ENCODE data around the gene RRM1. TPM values are rescaled to one million over a fixed set of nuclear protein-coding genes. Genes with fewer than 3 reads are reported as not detected.

The RRM1 gene
- total RNA-seq, 1 experiment from 2014 or later, result 88.8 TPM

DNA sequence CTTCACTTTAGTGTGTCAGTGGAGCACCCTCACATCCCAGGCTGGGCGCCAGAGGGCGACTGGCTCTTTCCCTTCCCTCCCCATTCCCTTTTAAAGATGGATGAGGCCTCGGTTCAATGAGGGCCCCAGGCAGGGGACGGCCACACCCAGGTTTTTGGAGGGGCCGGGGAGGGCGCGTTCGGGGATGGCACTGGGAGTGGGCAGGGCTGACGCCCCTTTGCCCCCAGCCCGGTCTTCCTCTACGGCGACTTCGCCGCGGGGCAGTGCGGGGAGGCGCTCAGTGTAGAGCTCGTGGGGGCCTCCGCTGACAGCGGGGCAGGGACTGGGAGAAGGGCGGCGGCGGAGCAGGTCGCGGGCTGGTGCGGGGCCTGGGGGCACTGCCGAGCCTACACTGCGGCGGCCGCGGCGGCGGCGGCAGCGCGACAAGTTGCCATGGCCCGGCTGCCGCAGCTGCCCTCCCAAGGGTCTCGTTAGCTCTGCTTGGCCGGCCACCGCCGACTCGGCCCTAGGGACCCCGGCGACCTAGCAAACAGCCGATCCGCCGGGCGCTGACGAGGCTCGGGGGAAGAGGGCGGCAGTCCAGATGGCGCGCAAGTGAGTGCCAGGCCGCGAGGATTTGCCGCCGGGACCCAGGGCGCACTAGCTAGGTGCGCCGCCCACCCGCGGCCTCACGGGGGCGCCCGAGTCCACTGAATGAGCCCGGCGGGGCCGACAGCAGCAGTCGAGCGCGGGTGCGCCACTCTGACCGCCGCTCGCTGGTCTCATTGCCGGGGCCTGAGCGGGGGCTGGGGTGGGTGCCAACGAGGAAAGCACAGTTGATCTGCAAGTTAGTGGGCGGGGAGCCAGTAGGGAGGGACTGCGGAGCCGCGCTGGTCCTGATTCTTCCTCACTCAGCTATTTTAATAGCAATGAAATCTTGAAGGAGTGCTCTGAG lies 92.7 kb downstream of the RRM1 start:
- TF ChIP-seq, protein P1, sequence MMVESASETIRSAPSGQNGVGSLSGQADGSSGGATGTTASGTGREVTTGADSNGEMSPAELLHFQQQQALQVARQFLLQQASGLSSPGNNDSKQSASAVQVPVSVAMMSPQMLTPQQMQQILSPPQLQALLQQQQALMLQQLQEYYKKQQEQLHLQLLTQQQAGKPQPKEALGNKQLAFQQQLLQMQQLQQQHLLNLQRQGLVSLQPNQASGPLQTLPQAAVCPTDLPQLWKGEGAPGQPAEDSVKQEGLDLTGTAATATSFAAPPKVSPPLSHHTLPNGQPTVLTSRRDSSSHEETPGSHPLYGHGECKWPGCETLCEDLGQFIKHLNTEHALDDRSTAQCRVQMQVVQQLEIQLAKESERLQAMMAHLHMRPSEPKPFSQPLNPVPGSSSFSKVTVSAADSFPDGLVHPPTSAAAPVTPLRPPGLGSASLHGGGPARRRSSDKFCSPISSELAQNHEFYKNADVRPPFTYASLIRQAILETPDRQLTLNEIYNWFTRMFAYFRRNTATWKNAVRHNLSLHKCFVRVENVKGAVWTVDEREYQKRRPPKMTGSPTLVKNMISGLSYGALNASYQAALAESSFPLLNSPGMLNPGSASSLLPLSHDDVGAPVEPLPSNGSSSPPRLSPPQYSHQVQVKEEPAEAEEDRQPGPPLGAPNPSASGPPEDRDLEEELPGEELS (CRISPR knock-in tag; IDR thresholded peaks at IDR 0.05), result 0 out of 2 replicates have a peak, but pooled peaks have one; percentile 22
- TF ChIP-seq ETV6 (CRISPR knock-in tag; IDR thresholded peaks at IDR 0.05), result peak; percentile 46; the same call in 1 of the 2 replicates
- TF ChIP-seq, protein P2, sequence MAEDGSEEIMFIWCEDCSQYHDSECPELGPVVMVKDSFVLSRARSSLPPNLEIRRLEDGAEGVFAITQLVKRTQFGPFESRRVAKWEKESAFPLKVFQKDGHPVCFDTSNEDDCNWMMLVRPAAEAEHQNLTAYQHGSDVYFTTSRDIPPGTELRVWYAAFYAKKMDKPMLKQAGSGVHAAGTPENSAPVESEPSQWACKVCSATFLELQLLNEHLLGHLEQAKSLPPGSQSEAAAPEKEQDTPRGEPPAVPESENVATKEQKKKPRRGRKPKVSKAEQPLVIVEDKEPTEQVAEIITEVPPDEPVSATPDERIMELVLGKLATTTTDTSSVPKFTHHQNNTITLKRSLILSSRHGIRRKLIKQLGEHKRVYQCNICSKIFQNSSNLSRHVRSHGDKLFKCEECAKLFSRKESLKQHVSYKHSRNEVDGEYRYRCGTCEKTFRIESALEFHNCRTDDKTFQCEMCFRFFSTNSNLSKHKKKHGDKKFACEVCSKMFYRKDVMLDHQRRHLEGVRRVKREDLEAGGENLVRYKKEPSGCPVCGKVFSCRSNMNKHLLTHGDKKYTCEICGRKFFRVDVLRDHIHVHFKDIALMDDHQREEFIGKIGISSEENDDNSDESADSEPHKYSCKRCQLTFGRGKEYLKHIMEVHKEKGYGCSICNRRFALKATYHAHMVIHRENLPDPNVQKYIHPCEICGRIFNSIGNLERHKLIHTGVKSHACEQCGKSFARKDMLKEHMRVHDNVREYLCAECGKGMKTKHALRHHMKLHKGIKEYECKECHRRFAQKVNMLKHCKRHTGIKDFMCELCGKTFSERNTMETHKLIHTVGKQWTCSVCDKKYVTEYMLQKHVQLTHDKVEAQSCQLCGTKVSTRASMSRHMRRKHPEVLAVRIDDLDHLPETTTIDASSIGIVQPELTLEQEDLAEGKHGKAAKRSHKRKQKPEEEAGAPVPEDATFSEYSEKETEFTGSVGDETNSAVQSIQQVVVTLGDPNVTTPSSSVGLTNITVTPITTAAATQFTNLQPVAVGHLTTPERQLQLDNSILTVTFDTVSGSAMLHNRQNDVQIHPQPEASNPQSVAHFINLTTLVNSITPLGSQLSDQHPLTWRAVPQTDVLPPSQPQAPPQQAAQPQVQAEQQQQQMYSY (CRISPR knock-in tag; IDR thresholded peaks at IDR 0.05), result peak; percentile 69
- TF ChIP-seq, protein P3, sequence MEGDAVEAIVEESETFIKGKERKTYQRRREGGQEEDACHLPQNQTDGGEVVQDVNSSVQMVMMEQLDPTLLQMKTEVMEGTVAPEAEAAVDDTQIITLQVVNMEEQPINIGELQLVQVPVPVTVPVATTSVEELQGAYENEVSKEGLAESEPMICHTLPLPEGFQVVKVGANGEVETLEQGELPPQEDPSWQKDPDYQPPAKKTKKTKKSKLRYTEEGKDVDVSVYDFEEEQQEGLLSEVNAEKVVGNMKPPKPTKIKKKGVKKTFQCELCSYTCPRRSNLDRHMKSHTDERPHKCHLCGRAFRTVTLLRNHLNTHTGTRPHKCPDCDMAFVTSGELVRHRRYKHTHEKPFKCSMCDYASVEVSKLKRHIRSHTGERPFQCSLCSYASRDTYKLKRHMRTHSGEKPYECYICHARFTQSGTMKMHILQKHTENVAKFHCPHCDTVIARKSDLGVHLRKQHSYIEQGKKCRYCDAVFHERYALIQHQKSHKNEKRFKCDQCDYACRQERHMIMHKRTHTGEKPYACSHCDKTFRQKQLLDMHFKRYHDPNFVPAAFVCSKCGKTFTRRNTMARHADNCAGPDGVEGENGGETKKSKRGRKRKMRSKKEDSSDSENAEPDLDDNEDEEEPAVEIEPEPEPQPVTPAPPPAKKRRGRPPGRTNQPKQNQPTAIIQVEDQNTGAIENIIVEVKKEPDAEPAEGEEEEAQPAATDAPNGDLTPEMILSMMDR (IDR thresholded peaks at IDR 0.05), result peak; percentile 97
- peak; percentile 36; the same call in 1 of the 2 replicates for TF ChIP-seq RELA (CRISPR knock-in tag; IDR thresholded peaks at IDR 0.05; ENCODE audit: borderline replicate concordance)
- TF ChIP-seq, protein P4, sequence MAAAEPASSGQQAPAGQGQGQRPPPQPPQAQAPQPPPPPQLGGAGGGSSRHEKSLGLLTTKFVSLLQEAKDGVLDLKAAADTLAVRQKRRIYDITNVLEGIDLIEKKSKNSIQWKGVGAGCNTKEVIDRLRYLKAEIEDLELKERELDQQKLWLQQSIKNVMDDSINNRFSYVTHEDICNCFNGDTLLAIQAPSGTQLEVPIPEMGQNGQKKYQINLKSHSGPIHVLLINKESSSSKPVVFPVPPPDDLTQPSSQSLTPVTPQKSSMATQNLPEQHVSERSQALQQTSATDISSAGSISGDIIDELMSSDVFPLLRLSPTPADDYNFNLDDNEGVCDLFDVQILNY (CRISPR knock-in tag; IDR thresholded peaks at IDR 0.05), result peak; percentile 68; the same call in 1 of the 2 replicates
- peak; percentile 60; the same call in 1 of the 2 replicates for TF ChIP-seq SP1 (CRISPR knock-in tag; conservative IDR thresholded peaks at IDR 0.05)
- TF ChIP-seq, protein P5, sequence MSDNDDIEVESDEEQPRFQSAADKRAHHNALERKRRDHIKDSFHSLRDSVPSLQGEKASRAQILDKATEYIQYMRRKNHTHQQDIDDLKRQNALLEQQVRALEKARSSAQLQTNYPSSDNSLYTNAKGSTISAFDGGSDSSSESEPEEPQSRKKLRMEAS (CRISPR knock-in tag; IDR thresholded peaks at IDR 0.05), result peak; percentile 15; the same call in 1 of the 2 replicates
- TF ChIP-seq, protein P6, sequence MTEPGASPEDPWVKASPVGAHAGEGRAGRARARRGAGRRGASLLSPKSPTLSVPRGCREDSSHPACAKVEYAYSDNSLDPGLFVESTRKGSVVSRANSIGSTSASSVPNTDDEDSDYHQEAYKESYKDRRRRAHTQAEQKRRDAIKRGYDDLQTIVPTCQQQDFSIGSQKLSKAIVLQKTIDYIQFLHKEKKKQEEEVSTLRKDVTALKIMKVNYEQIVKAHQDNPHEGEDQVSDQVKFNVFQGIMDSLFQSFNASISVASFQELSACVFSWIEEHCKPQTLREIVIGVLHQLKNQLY (CRISPR knock-in tag; IDR thresholded peaks at IDR 0.05), result no peak
- TF ChIP-seq, protein P7, sequence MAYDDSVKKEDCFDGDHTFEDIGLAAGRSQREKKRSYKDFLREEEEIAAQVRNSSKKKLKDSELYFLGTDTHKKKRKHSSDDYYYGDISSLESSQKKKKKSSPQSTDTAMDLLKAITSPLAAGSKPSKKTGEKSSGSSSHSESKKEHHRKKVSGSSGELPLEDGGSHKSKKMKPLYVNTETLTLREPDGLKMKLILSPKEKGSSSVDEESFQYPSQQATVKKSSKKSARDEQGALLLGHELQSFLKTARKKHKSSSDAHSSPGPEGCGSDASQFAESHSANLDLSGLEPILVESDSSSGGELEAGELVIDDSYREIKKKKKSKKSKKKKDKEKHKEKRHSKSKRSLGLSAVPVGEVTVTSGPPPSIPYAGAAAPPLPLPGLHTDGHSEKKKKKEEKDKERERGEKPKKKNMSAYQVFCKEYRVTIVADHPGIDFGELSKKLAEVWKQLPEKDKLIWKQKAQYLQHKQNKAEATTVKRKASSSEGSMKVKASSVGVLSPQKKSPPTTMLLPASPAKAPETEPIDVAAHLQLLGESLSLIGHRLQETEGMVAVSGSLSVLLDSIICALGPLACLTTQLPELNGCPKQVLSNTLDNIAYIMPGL (CRISPR knock-in tag; IDR thresholded peaks at IDR 0.05), result peak; percentile 99
- TF ChIP-seq HMGA2 (CRISPR knock-in tag; IDR thresholded peaks at IDR 0.05), result no peak
- 0 out of 2 replicates have a peak, but pooled peaks have one; percentile 23 for TF ChIP-seq CBFB (CRISPR knock-in tag; IDR thresholded peaks at IDR 0.05; ENCODE audit: low read depth)
- TF ChIP-seq FOXK1 (CRISPR knock-in tag; IDR thresholded peaks at IDR 0.05), result no peak
- no peak for TF ChIP-seq TEAD4 (CRISPR knock-in tag; IDR thresholded peaks at IDR 0.05)
- DNase-seq (ENCODE audit: low spot score), result peak; percentile 93
- H3K27me3 Mint-ChIP-seq (ENCODE audit: low read depth), result peaks cover 18% of the 10 kb centered on the region; the same call in 1 of the 2 replicates
- no peaks in the 10 kb centered on the region for H3K9me3 Mint-ChIP-seq
- no peaks in the 10 kb centered on the region for H3K4me1 Mint-ChIP-seq
- ATAC-seq, result peak; percentile 89
- ChIA-PET CTCF (interaction anchor here (0.6 to 4.1 kb wide), 44 partner anchors 9 to 804 kb away, joined by 3 to 104 read pairs (median 5); partner anchors contain the start of genes OR51D1, OR52K1, RHOG and STIM1), POLR2A (interaction anchor here (0.6 to 1.5 kb wide), 4 partner anchors 17 to 421 kb away, joined by 3 read pairs; partner anchors contain the start of genes TRIM21 and TRIM68)
- H3K36me3 Mint-ChIP-seq, result no peaks in the 10 kb centered on the region
- H3K4me3 Mint-ChIP-seq, result peak overlapping the region; percentile 73
- H3K27ac Mint-ChIP-seq, result no peak overlapping the region

Other genes with a start within 250 kb of the RRM1 start
- 17.0 to 18.0 TPM (median 17.4 TPM) in 3 replicates for gene STIM1, start 239.1 kb upstream of the RRM1 start, total RNA-seq (2021)

All from WTC11 (cell line).